ENCODE results near the gene PDZD8. TPM values are rescaled to one million over a fixed set of nuclear protein-coding genes. Genes with fewer than 3 reads are reported as not detected.

Gene PDZD8
- total RNA-seq, 1 donor from 2014 or later, result 31.3 TPM

- no peaks in the 10 kb centered on the region for H3K9me3 ChIP-seq (ENCODE audit: insufficient read depth, low read depth, low read length)
- H3K79me2 ChIP-seq (ENCODE audit: insufficient read depth, low read length), result no peaks in the 10 kb centered on the region
- no peaks in the 10 kb centered on the region for H3K36me3 ChIP-seq (ENCODE audit: insufficient read depth, low read length)
- H3K9ac ChIP-seq (ENCODE audit: low read length), result no peak overlapping the region
- no peaks in the 10 kb centered on the region for H3K4me1 ChIP-seq (ENCODE audit: insufficient read depth, low read length)
- H3K36me3 Mint-ChIP-seq (ENCODE audit: low read depth, unreplicated experiment), result no peaks in the 10 kb centered on the region
- TF ChIP-seq CTCF (IDR thresholded peaks at IDR 0.05; ENCODE audit: insufficient read depth, low read depth, low read length), result no peak
- no peak for TF ChIP-seq EZH2 (IDR thresholded peaks at IDR 0.05; ENCODE audit: insufficient read depth, low read length)
- FAIRE-seq, result no peak
- H2AFZ ChIP-seq (ENCODE audit: low read depth, low read length), result no peak overlapping the region
- H3K4me3 Mint-ChIP-seq (ENCODE audit: unreplicated experiment), result no peak overlapping the region
- DNase-seq (ENCODE audit: low read depth), result no peak
- no peak overlapping the region for H3K4me2 ChIP-seq (ENCODE audit: low read length)
- H4K20me1 ChIP-seq (ENCODE audit: insufficient read depth, low read length), result no peaks in the 10 kb centered on the region
- no peaks in the 10 kb centered on the region for H3K27me3 ChIP-seq (ENCODE audit: insufficient read depth, low read length)
- no peak overlapping the region for H3K4me3 ChIP-seq (ENCODE audit: insufficient read depth, low read depth, low read length)
- H3K27ac ChIP-seq (ENCODE audit: low read depth, low read length), result no peak overlapping the region
- no peak overlapping the region for H3K27ac Mint-ChIP-seq (ENCODE audit: unreplicated experiment)
- H3K9me3 Mint-ChIP-seq (ENCODE audit: unreplicated experiment), result no peaks in the 10 kb centered on the region
- H3K27me3 Mint-ChIP-seq (ENCODE audit: low read depth, unreplicated experiment), result peaks cover 18% of the 10 kb centered on the region
- H3K4me1 Mint-ChIP-seq (ENCODE audit: low read depth, unreplicated experiment), result no peaks in the 10 kb centered on the region
These were observed 36.5 kb upstream of the PDZD8 start for GRCh38 chr10:117411479-117412399.

- H3K4me1 Mint-ChIP-seq (ENCODE audit: low read depth, unreplicated experiment), result no peaks in the 10 kb centered on the region
- Histone ChIP-seq H3K27me3 (ENCODE audit: insufficient read depth, low read length) (no peaks in the 10 kb centered on the region), H2AFZ (ENCODE audit: low read depth, low read length) (no peak overlapping the region), H3K27ac (ENCODE audit: low read depth, low read length) (no peak overlapping the region), H3K9ac (ENCODE audit: low read length) (no peak overlapping the region), H3K9me3 (ENCODE audit: insufficient read depth, low read depth, low read length) (no peaks in the 10 kb centered on the region), H3K36me3 (ENCODE audit: insufficient read depth, low read length) (no peaks in the 10 kb centered on the region), H4K20me1 (ENCODE audit: insufficient read depth, low read length) (no peaks in the 10 kb centered on the region), H3K4me2 (ENCODE audit: low read length) (no peak overlapping the region), H3K79me2 (ENCODE audit: insufficient read depth, low read length) (no peaks in the 10 kb centered on the region), H3K4me3 (ENCODE audit: insufficient read depth, low read depth, low read length) (no peak overlapping the region), H3K4me1 (ENCODE audit: insufficient read depth, low read length) (no peaks in the 10 kb centered on the region)
- H3K27me3 Mint-ChIP-seq (ENCODE audit: low read depth, unreplicated experiment), result peaks cover 18% of the 10 kb centered on the region
- no peak for DNase-seq (ENCODE audit: low read depth)
- H3K9me3 Mint-ChIP-seq (ENCODE audit: unreplicated experiment), result no peaks in the 10 kb centered on the region
- FAIRE-seq, result no peak
- no peaks in the 10 kb centered on the region for H3K36me3 Mint-ChIP-seq (ENCODE audit: low read depth, unreplicated experiment)
- H3K4me3 Mint-ChIP-seq (ENCODE audit: unreplicated experiment), result no peak overlapping the region
- no peak overlapping the region for H3K27ac Mint-ChIP-seq (ENCODE audit: unreplicated experiment)
- TF ChIP-seq EZH2 (IDR thresholded peaks at IDR 0.05; ENCODE audit: insufficient read depth, low read length) (no peak), CTCF (IDR thresholded peaks at IDR 0.05; ENCODE audit: insufficient read depth, low read depth, low read length) (no peak)
These were observed 35.3 kb upstream of the PDZD8 start for GRCh38 chr10:117410557-117410956.
